Endothelial cell of umbilical vein (primary cell): ENCODE measurements around the gene PRTN3. TPM values are rescaled to one million over a fixed set of nuclear protein-coding genes. Genes with fewer than 3 reads are reported as not detected.

Experiments used
- BruUV-seq: library from RNA; stranded (reverse); fragments of 400-500 nt; replicated peaks from 2 replicates; lab custom pipeline; 2021; lab: Mats Ljungman, UMichigan
- CTCF ChIA-PET: fragments of 300-600, 350-600 bp; sonication (Branson Sonifier 250); formaldehyde crosslinking; loops from one replicate; lab custom pipeline; 2021; ENCODE audit warnings: antibody characterized with exemption, inconsistent platforms; lab: Charles Lee
- POLR2A ChIA-PET: fragments of 300-600, 350-600 bp; sonication (Branson Sonifier 250); formaldehyde crosslinking; loops from one replicate; lab custom pipeline; 2021; ENCODE audit warnings: antibody characterized with exemption, inconsistent platforms; lab: Charles Lee
- DNase-seq: peaks from one replicate; pipeline ENCODE4 v3.0.0-alpha.2; 2011; ENCODE audit warnings: low read depth, low spot score
- FAIRE-seq: peaks from 2 replicates; lab custom pipeline; 2011; peaks lifted over from hg19 to GRCh38; lab: Jason Lieb, UNC
- H2AFZ ChIP-seq: 2 replicates; pipeline ENCODE4 v1.6.0; 2012; ENCODE audit warnings: low read depth, low read length, control low read depth, inconsistent platforms
- H3K27ac ChIP-seq: 2 replicates; pipeline ENCODE4 v1.5.1; 2011; ENCODE audit warnings: low read depth, mild to moderate bottlenecking, control low read depth, low read length, moderate library complexity; ENCODE audit not compliant: insufficient read depth
- H3K27me3 ChIP-seq, 2 experiments: 2 replicates each; pipeline versions ENCODE4 v1.6.0 to v1.6.1; 2011; ENCODE audit warnings: low read length in 2 of 2, mixed read lengths in 1 of 2; ENCODE audit not compliant: control insufficient read depth in 2 of 2, insufficient read depth in 2 of 2
- H3K36me3 ChIP-seq, 2 experiments: 2 replicates in 1 of 2; 3 replicates in 1 of 2; pipeline ENCODE4 v1.5.1; 2011; ENCODE audit warnings: low read length in 2 of 2, mild to moderate bottlenecking in 1 of 2, moderate library complexity in 1 of 2; ENCODE audit not compliant: control insufficient read depth in 2 of 2, insufficient read depth in 2 of 2; ENCODE audit errors: extremely low read depth in 1 of 2
- H3K4me1 ChIP-seq: 3 replicates; pipeline ENCODE4 v1.5.1; 2011; ENCODE audit warnings: mild to moderate bottlenecking, low read length; ENCODE audit not compliant: control insufficient read depth, insufficient read depth; ENCODE audit errors: extremely low read depth
- H3K4me2 ChIP-seq: 2 replicates; pipeline ENCODE4 v1.6.1; 2011; ENCODE audit warnings: low read length, control low read depth, mixed read lengths; ENCODE audit not compliant: insufficient read depth
- H3K4me3 ChIP-seq, 3 experiments: fragments of 200-600 bp in 1 of 3; sonication (generic), shearing (Covaris generic) in 1 of 3; replicated peaks in 1 of 3; 2 replicates each; pipeline ENCODE4 v1.5.1; 2011 to 2016; ENCODE audit warnings: control low read depth in 3 of 3, low read length in 3 of 3, mild to moderate bottlenecking in 2 of 3, inconsistent platforms in 1 of 3, low read depth in 1 of 3, moderate library complexity in 1 of 3; ENCODE audit not compliant: insufficient read depth in 1 of 3
- H3K79me2 ChIP-seq: 2 replicates; pipeline ENCODE4 v1.6.0; 2012; ENCODE audit warnings: low read length, inconsistent platforms; ENCODE audit not compliant: control insufficient read depth, insufficient read depth
- H3K9ac ChIP-seq: replicated peaks from 2 replicates; pipeline ENCODE3; 2011; ENCODE audit warnings: low read length, control low read depth; ENCODE audit not compliant: insufficient read depth; ENCODE audit errors: extremely low read depth
- H3K9me1 ChIP-seq: replicated peaks from 3 replicates; pipeline ENCODE4 v1.6.0; 2011; ENCODE audit warnings: mild to moderate bottlenecking, low read length; ENCODE audit not compliant: control insufficient read depth, insufficient read depth; ENCODE audit errors: extremely low read depth
- H3K9me3 ChIP-seq: replicated peaks from 2 replicates; pipeline ENCODE4 v1.5.1; 2012; ENCODE audit warnings: low read length, inconsistent platforms; ENCODE audit not compliant: control insufficient read depth, insufficient read depth
- H4K20me1 ChIP-seq: replicated peaks from 2 replicates; pipeline ENCODE3; 2011; ENCODE audit warnings: mild to moderate bottlenecking, low read length; ENCODE audit not compliant: control insufficient read depth, insufficient read depth; ENCODE audit errors: extremely low read depth
- CTCF ChIP-seq, 2 donors: IDR thresholded peaks; 1 replicate in 1 of 2; 2 replicates in 1 of 2; pipeline ENCODE4 v1.5.1; 2011; ENCODE audit warnings: low read length in 2 of 2, mild to moderate bottlenecking in 2 of 2, moderate library complexity in 2 of 2, control low read depth in 1 of 2, inconsistent platforms in 1 of 2, low read depth in 1 of 2; ENCODE audit not compliant: insufficient read depth in 1 of 2; ENCODE audit errors: extremely low read depth in 1 of 2
- EZH2 ChIP-seq: IDR thresholded peaks from 2 replicates; pipeline ENCODE4 v1.6.1; 2012; ENCODE audit warnings: borderline replicate concordance, low read depth, mild to moderate bottlenecking, moderate library complexity, low read length, inconsistent platforms; ENCODE audit not compliant: severe bottlenecking
- FOS ChIP-seq: IDR thresholded peaks from 2 replicates; pipeline ENCODE4 v1.6.1; 2011; ENCODE audit warnings: mild to moderate bottlenecking, low read length, moderate library complexity, borderline replicate concordance; ENCODE audit not compliant: insufficient read depth
- GATA2 ChIP-seq: IDR thresholded peaks from 2 replicates; pipeline ENCODE4 v1.7.0; 2011; ENCODE audit warnings: low read depth, mild to moderate bottlenecking, moderate library complexity, mixed read lengths, low read length; ENCODE audit not compliant: insufficient read length, insufficient read depth
- JUN ChIP-seq: IDR thresholded peaks from 2 replicates; pipeline ENCODE4 v1.6.1; 2011; ENCODE audit warnings: borderline replicate concordance, low read depth; ENCODE audit not compliant: insufficient read length, insufficient read depth
- MAX ChIP-seq: IDR thresholded peaks from 2 replicates; pipeline ENCODE4 v1.6.1; 2011; ENCODE audit not compliant: insufficient read depth, insufficient read length
- MYC ChIP-seq: IDR thresholded peaks from one replicate; pipeline ENCODE4 v1.6.1; 2011; ENCODE audit warnings: mild to moderate bottlenecking, low read depth, low read length
- POLR2A ChIP-seq: IDR thresholded peaks from 2 replicates; pipeline ENCODE4 v1.6.1; 2012; ENCODE audit warnings: low read depth, mild to moderate bottlenecking, control low read depth, low read length
- POLR2AphosphoS5 ChIP-seq: IDR thresholded peaks from 2 replicates; pipeline ENCODE4 v1.6.1; 2012; ENCODE audit warnings: low read depth, mild to moderate bottlenecking, control low read depth, low read length, moderate library complexity; ENCODE audit not compliant: insufficient read depth
- dilution Hi-C: fragments of 300-500 bp; cut with MboI; formaldehyde crosslinking; loops from one replicate; pipeline ENCODE4 v1.15.0; 2019; ENCODE audit warnings: low sequenced_read_pairs; ENCODE audit not compliant: extremely low pct_ligation_motif_present
- intact Hi-C: fragments of 100-400 bp; cut with micrococcal nuclease; formaldehyde crosslinking; loops from one replicate; pipeline ENCODE4 v1.10.0; 2022
- polyA plus RNA-seq, 4 experiments: library from polyadenylated mRNA; depleted of rRNA in 3 of 4; stranded (reverse) in 3 of 4; unstranded in 1 of 4; fragments of >200 nt; gene quantifications; 2 replicates each; pipeline versions ENCODE4 v1.2.1 to v1.2.3, GENCODE V29; 2011 to 2012; ENCODE audit warnings: missing spikeins in 1 of 4
- total RNA-seq: library from RNA; stranded (reverse); gene quantifications from 2 replicates; pipeline ENCODE4 v1.2.3, GENCODE V29; 2021

Gene PRTN3
- total and polyA plus RNA-seq, 2 donors (not counting 3 experiments of a cell fraction or from before 2014, with no cell fraction given): not detected

- no peaks in the 10 kb centered on the region for H3K9me1 ChIP-seq
- peaks cover 70% of the 10 kb centered on the region for H3K79me2 ChIP-seq
- no peak overlapping the region for H3K4me2 ChIP-seq
- H2AFZ ChIP-seq: no peak overlapping the region
- DNase-seq (no peak), FAIRE-seq (no peak)
- no peak overlapping the region for H3K4me3 ChIP-seq
- dilution Hi-C loops (no loop called here), intact Hi-C loops (no loop called here)
- no peaks in the 10 kb centered on the region for H3K4me1 ChIP-seq
- peaks cover 66 to 77% of the 10 kb centered on the region in 2 experiments for H3K36me3 ChIP-seq
- CTCF ChIA-PET: no interaction called here
- BruUV-seq: no TSS peak
- no peak overlapping the region for H3K27ac ChIP-seq
- POLR2A ChIA-PET: no interaction called here
- no peaks in the 10 kb centered on the region for H3K27me3 ChIP-seq
- H3K9me3 ChIP-seq: no peaks in the 10 kb centered on the region
- peaks cover 3% of the 10 kb centered on the region for H4K20me1 ChIP-seq
- TF ChIP-seq MYC (no peak), JUN (no peak), POLR2A (no peak), CTCF (IDR thresholded peaks at IDR 0.05; ENCODE audit: extremely low read depth in 1 of 2, insufficient read depth in 1 of 2, low read depth in 1 of 2, low read length in 2 of 2) (no peak), GATA2 (no peak), MAX (no peak), EZH2 (no peak), POLR2AphosphoS5 (no peak), FOS (no peak)
- no peak overlapping the region for H3K9ac ChIP-seq
Measured at GRCh38 chr19:807627-808422, 33.0 kb upstream of the PRTN3 start.
